Vagina (tissue), 2 donors: ENCODE data around the gene WDHD1. TPM values are rescaled to one million over a fixed set of nuclear protein-coding genes. Genes with fewer than 3 reads are reported as not detected.

Experiments used
- DNase-seq, 2 donors: peaks; one replicate each; pipeline ENCODE4 v3.0.0-alpha.2; 2017; ENCODE audit errors: extremely low spot score in 2 of 2
- H3K27ac ChIP-seq: fragments of 200-600 bp; sonication (generic); one replicate; pipeline ENCODE4 v1.5.1; 2019
- H3K27me3 ChIP-seq: fragments of 200-600 bp; sonication (generic); one replicate; pipeline ENCODE4 v1.5.1; 2019
- H3K36me3 ChIP-seq, 2 donors: fragments of 200-600 bp; sonication (generic); one replicate each; pipeline ENCODE4 v1.5.1; 2017 to 2019
- H3K4me1 ChIP-seq: fragments of 200-600 bp; sonication (generic); one replicate; pipeline ENCODE4 v1.5.1; 2019
- H3K4me3 ChIP-seq, 2 donors: fragments of 200-600 bp; sonication (generic); 1 replicate in 1 of 2; 2 replicates in 1 of 2; pipeline ENCODE4 v1.5.1; 2016 to 2019
- H3K9me3 ChIP-seq: fragments of 200-600 bp; sonication (generic); one replicate; pipeline ENCODE4 v1.5.1; 2019
- POLR2A ChIP-seq, 2 donors: fragments of 450-650 bp; IDR thresholded peaks; one replicate each; pipeline ENCODE4 v1.6.1; 2017; ENCODE audit warnings: antibody characterized with exemption in 2 of 2, mild to moderate bottlenecking in 2 of 2, moderate library complexity in 2 of 2
- POLR2AphosphoS5 ChIP-seq, 2 donors: sonication (generic); formaldehyde crosslinking; IDR thresholded peaks; one replicate each; pipeline ENCODE4 v1.9.0; 2017; ENCODE audit warnings: antibody characterized with exemption in 2 of 2, mild to moderate bottlenecking in 2 of 2, low read depth in 1 of 2; ENCODE audit not compliant: insufficient read depth in 1 of 2
- intact Hi-C: fragments of 100-400 bp; cut with DNase I; formaldehyde crosslinking; loops from one replicate; pipeline ENCODE4 v1.15.1; 2023
- total RNA-seq: library from RNA; depleted of rRNA; stranded (reverse); fragments of >200 nt; gene quantifications from one replicate; pipeline ENCODE4 v1.2.3, GENCODE V29; 2016
- TF ChIP-seq, protein P1 (sequence below), 3 experiments: fragments of 450-650 bp in 2 of 3; fragments of 200-600 bp in 1 of 3; sonication (generic) in 1 of 3; IDR thresholded peaks; one replicate each; pipeline ENCODE4 v1.5.1; 2017 to 2019; ENCODE audit warnings: antibody characterized with exemption in 3 of 3, mild to moderate bottlenecking in 2 of 3, moderate library complexity in 2 of 3

WDHD1 gene
- total RNA-seq, 1 donor from 2014 or later: 3.2 TPM

- H3K27me3 ChIP-seq: no peaks in the 10 kb centered on the region
- no peak for DNase-seq
- intact Hi-C loops: no loop called here
- H3K27ac ChIP-seq: no peak overlapping the region
- TF ChIP-seq POLR2A (IDR thresholded peaks at IDR 0.05) (no peak), POLR2AphosphoS5 (IDR thresholded peaks at IDR 0.05; ENCODE audit: insufficient read depth in 1 of 2, low read depth in 1 of 2) (no peak)
- TF ChIP-seq, protein P1, sequence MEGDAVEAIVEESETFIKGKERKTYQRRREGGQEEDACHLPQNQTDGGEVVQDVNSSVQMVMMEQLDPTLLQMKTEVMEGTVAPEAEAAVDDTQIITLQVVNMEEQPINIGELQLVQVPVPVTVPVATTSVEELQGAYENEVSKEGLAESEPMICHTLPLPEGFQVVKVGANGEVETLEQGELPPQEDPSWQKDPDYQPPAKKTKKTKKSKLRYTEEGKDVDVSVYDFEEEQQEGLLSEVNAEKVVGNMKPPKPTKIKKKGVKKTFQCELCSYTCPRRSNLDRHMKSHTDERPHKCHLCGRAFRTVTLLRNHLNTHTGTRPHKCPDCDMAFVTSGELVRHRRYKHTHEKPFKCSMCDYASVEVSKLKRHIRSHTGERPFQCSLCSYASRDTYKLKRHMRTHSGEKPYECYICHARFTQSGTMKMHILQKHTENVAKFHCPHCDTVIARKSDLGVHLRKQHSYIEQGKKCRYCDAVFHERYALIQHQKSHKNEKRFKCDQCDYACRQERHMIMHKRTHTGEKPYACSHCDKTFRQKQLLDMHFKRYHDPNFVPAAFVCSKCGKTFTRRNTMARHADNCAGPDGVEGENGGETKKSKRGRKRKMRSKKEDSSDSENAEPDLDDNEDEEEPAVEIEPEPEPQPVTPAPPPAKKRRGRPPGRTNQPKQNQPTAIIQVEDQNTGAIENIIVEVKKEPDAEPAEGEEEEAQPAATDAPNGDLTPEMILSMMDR (IDR thresholded peaks at IDR 0.05): no peak
- no peaks in the 10 kb centered on the region for H3K9me3 ChIP-seq
- no peaks in the 10 kb centered on the region for H3K36me3 ChIP-seq
- no peaks in the 10 kb centered on the region for H3K4me1 ChIP-seq
- H3K4me3 ChIP-seq: no peak overlapping the region
These were observed 93.9 kb downstream of the WDHD1 start for GRCh38 chr14:54933006-54933405.

DNA sequence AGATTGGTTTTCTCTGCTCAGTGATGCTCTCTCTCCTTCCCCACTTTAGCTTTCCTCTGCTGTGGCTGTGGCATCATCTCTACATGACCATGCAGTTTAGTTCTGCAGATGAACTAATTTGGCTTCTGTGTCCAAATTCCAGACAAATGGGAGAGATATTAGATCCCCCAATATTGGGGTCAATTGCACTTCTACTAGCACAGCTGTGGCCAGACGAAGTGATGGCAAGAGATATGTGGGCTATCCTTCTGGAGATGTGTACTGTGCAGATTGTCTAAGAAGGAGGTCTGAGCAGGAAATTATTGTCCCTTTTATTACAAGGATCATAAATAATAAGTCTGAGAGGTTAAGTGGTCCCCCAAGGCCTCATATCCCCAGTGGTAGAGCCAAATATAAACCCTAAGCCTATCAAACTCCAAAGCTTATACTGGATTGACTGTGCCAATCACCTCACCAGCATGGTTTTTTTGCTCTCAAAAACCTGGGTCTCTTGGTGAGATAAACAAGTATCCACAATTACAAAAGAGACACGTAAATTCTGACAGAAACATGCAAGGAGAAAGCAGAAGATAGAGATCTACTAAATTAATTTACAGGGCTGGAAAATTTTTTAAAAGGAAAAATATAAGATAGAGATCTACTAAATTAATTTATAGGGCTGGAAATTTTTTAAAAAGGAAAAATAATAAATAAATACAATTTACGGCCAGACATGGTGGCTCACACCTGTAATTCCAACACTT, 95.1 kb downstream of the WDHD1 start:
- TF ChIP-seq POLR2AphosphoS5 (IDR thresholded peaks at IDR 0.05; ENCODE audit: insufficient read depth in 1 of 2, low read depth in 1 of 2) (no peak), POLR2A (IDR thresholded peaks at IDR 0.05) (no peak)
- TF ChIP-seq, protein P1 (IDR thresholded peaks at IDR 0.05): no peak
- no peak for DNase-seq
- intact Hi-C loops: no loop called here
- Histone ChIP-seq H3K27ac (no peak overlapping the region), H3K4me1 (no peaks in the 10 kb centered on the region), H3K9me3 (no peaks in the 10 kb centered on the region), H3K36me3 (no peaks in the 10 kb centered on the region), H3K4me3 (no peak overlapping the region), H3K27me3 (no peaks in the 10 kb centered on the region)

- no peak for DNase-seq
- Histone ChIP-seq H3K9me3 (no peaks in the 10 kb centered on the region), H3K27me3 (no peaks in the 10 kb centered on the region), H3K4me1 (no peaks in the 10 kb centered on the region), H3K27ac (no peak overlapping the region), H3K36me3 (no peaks in the 10 kb centered on the region), H3K4me3 (no peak overlapping the region)
- TF ChIP-seq POLR2AphosphoS5 (IDR thresholded peaks at IDR 0.05; ENCODE audit: insufficient read depth in 1 of 2, low read depth in 1 of 2): no peak
- TF ChIP-seq, protein P1 (IDR thresholded peaks at IDR 0.05): no peak
- TF ChIP-seq POLR2A (IDR thresholded peaks at IDR 0.05): no peak
- intact Hi-C loops: no loop called here
These were observed 95.8 kb downstream of the WDHD1 start for GRCh38 chr14:54931101-54931500.

DNA sequence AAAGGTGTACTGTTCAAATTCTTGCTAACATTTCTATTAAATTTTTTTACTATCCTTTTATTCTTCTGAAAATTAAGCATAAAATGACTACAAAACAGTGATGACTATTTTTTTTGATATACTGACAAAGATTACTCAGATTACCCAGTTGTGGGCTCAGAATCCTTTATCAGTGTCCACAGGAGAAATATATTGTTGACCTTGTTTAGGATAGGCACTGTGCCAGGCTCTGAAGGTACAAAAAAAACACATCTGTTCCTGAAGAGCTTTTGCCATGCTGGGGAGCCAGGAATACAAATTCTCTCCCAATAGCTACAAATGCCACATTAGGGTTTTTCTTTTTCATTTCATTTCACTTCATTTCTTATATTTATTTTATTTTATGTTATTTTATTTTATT, 97.3 kb downstream of the WDHD1 start:
- TF ChIP-seq, protein P1 (IDR thresholded peaks at IDR 0.05): no peak
- TF ChIP-seq POLR2A (IDR thresholded peaks at IDR 0.05): no peak
- TF ChIP-seq POLR2AphosphoS5 (IDR thresholded peaks at IDR 0.05; ENCODE audit: insufficient read depth in 1 of 2, low read depth in 1 of 2): no peak
- Histone ChIP-seq H3K4me3 (no peak overlapping the region), H3K27me3 (no peaks in the 10 kb centered on the region), H3K4me1 (no peaks in the 10 kb centered on the region), H3K36me3 (no peaks in the 10 kb centered on the region), H3K9me3 (no peaks in the 10 kb centered on the region), H3K27ac (no peak overlapping the region)
- intact Hi-C loops: no loop called here
- DNase-seq: no peak

DNA sequence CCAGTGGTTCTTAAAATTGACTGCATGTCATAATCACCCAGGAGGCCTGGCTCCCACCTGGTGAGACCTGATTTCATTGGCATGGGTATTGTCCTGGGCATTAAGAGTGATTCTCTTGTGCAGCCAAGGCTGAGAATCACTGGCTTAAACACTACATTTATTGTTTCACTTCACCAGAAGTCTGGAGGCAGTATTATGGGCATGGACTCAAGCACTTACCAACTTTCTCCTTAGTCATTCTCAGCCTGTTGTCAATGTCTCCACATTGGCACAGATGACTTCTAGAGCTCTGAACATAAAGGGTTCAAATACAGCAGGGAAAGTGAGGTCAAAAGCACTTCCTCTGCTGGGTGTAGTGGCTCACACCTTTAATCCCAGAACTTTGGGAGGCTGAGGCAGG, 98.7 kb downstream of the WDHD1 start:
- no peak for DNase-seq
- Histone ChIP-seq H3K9me3 (no peaks in the 10 kb centered on the region), H3K4me1 (no peaks in the 10 kb centered on the region), H3K36me3 (no peaks in the 10 kb centered on the region), H3K27me3 (no peaks in the 10 kb centered on the region), H3K27ac (no peak overlapping the region), H3K4me3 (no peak overlapping the region)
- intact Hi-C loops: no loop called here
- TF ChIP-seq POLR2AphosphoS5 (IDR thresholded peaks at IDR 0.05; ENCODE audit: insufficient read depth in 1 of 2, low read depth in 1 of 2): no peak
- TF ChIP-seq, protein P1 (IDR thresholded peaks at IDR 0.05): no peak
- no peak for TF ChIP-seq POLR2A (IDR thresholded peaks at IDR 0.05)
